K562 (cell line): ENCODE measurements around the gene ZNF354B.

Source experiments
- BACH1 ChIP-seq: fragments of 200-800 bp; sonication (Bioruptor generic); IDR thresholded peaks from 2 replicates; pipeline ENCODE4 v1.6.1; 2016; ENCODE audit warnings: missing genetic modification characterization, missing compliant biosample characterization
- CBX1 ChIP-seq: sonication (generic); IDR thresholded peaks from 2 replicates; pipeline ENCODE4 v1.6.1; 2016; ENCODE audit warnings: antibody characterized with exemption, low read depth, mild to moderate bottlenecking
- CBX8 ChIP-seq: fragments of 200-600 bp; sonication (generic); IDR thresholded peaks from 2 replicates; pipeline ENCODE4 v1.6.1; 2012; ENCODE audit warnings: borderline replicate concordance, mixed run types, low read depth, mild to moderate bottlenecking, moderate library complexity, mixed read lengths, low read length, control low read depth, inconsistent platforms; ENCODE audit not compliant: poor library complexity, severe bottlenecking; ENCODE audit errors: extremely low read depth
- CREB1 ChIP-seq, 2 experiments: sonication (generic) in 1 of 2; formaldehyde crosslinking in 1 of 2; IDR thresholded peaks; 2 replicates each; pipeline versions ENCODE4 v1.6.1 to v1.8.0; 2012 to 2022; ENCODE audit warnings: inconsistent platforms in 1 of 2, mild to moderate bottlenecking in 1 of 2, missing genetic modification reagents in 1 of 2, moderate library complexity in 1 of 2
- MAFK ChIP-seq: IDR thresholded peaks from 2 replicates; pipeline ENCODE4 v1.6.1; 2011; ENCODE audit warnings: low read length, improper control_type of control experiment
- MCM7 ChIP-seq, 2 experiments: fragments of 450-650 bp; IDR thresholded peaks; 2 replicates each; pipeline ENCODE4 v1.6.1; 2016 to 2018
- MYC ChIP-seq, 2 experiments: fragments of 250-450 bp in 1 of 2; sonication (Bioruptor Pico) in 1 of 2; IDR thresholded peaks; 2 replicates each; pipeline versions ENCODE4 v1.5.1 to v1.6.1; 2012 to 2021; ENCODE audit warnings: low read depth in 2 of 2, borderline replicate concordance in 1 of 2, improper control_type of control experiment in 1 of 2, low read length in 1 of 2, mild to moderate bottlenecking in 1 of 2, moderate library complexity in 1 of 2
- TCF7 ChIP-seq: sonication (generic); IDR thresholded peaks from 2 replicates; pipeline ENCODE4 v1.6.1; 2016; ENCODE audit warnings: antibody characterized with exemption, borderline replicate concordance
- TCF7L2 ChIP-seq: fragments of 150-350 bp; IDR thresholded peaks from 2 replicates; pipeline ENCODE4 v1.6.1; 2016; ENCODE audit warnings: low read depth, mild to moderate bottlenecking, low read length, moderate library complexity
- YY1 ChIP-seq, 3 experiments: IDR thresholded peaks; 2 replicates each; pipeline ENCODE4 v1.6.1; 2011; ENCODE audit warnings: low read length in 2 of 3, mild to moderate bottlenecking in 2 of 3, moderate library complexity in 2 of 3, borderline replicate concordance in 1 of 3, control low read depth in 1 of 3, low read depth in 1 of 3; ENCODE audit not compliant: insufficient read depth in 3 of 3, insufficient replicate concordance in 2 of 3, control insufficient read depth in 1 of 3, insufficient read length in 1 of 3; ENCODE audit errors: extremely low read depth in 1 of 3
- TF ChIP-seq, protein P1 (sequence below), 3 experiments: IDR thresholded peaks in 2 of 3; conservative IDR thresholded peaks in 1 of 3; 2 replicates each; pipeline ENCODE4 v1.5.1; 2011 to 2012; ENCODE audit warnings: low read length in 3 of 3, mild to moderate bottlenecking in 3 of 3, control low read depth in 2 of 3, improper control_type of control experiment in 1 of 3, inconsistent platforms in 1 of 3, low read depth in 1 of 3, mixed read lengths in 1 of 3, moderate library complexity in 1 of 3; ENCODE audit not compliant: insufficient read depth in 2 of 3
- TF ChIP-seq, protein P2 (sequence below): fragments of 450-650 bp; IDR thresholded peaks from 2 replicates; pipeline ENCODE4 v1.6.1; 2018; ENCODE audit not compliant: partially characterized antibody

DNA sequence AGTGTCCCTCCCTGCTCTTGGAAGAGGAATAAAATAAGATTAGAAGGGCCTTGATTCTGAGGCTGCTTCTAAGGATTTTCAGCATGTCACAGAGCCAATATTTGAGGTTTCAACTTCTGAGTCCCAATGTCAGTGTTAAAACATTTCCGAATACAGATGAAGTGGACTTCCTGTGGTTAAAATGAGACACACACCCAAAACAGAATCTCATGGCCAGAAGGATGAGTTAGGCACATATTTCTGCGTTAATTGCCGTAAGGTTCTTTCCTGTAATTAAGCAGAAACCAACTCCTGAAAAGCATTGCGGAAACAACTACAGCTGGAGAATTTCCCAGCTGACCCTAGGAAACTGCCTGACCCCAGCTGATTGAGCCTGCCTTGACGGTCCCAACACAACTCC is 10.4 kb upstream of the ZNF354B start:
- TF ChIP-seq CBX8 (no peak), MCM7 (IDR thresholded peaks at IDR 0.05) (no peak), BACH1 (tag) (no peak), TCF7L2 (no peak), CREB1 (IDR thresholded peaks at IDR 0.05) (no peak), CREB1 (CRISPR knock-in tag; IDR thresholded peaks at IDR 0.05) (no peak), TCF7 (no peak), MAFK (no peak), CBX1 (no peak), MYC (IDR thresholded peaks at IDR 0.05; ENCODE audit: low read depth, low read length) (no peak), MYC (CRISPR knock-in tag; IDR thresholded peaks at IDR 0.05; ENCODE audit: borderline replicate concordance, low read depth) (no peak), YY1 (IDR thresholded peaks at IDR 0.05; ENCODE audit: borderline replicate concordance in 1 of 3, control insufficient read depth in 1 of 3, extremely low read depth in 1 of 3, insufficient read depth in 3 of 3, insufficient read length in 1 of 3, insufficient replicate concordance in 2 of 3, low read depth in 1 of 3, low read length in 2 of 3) (no peak)
- TF ChIP-seq, protein P1, sequence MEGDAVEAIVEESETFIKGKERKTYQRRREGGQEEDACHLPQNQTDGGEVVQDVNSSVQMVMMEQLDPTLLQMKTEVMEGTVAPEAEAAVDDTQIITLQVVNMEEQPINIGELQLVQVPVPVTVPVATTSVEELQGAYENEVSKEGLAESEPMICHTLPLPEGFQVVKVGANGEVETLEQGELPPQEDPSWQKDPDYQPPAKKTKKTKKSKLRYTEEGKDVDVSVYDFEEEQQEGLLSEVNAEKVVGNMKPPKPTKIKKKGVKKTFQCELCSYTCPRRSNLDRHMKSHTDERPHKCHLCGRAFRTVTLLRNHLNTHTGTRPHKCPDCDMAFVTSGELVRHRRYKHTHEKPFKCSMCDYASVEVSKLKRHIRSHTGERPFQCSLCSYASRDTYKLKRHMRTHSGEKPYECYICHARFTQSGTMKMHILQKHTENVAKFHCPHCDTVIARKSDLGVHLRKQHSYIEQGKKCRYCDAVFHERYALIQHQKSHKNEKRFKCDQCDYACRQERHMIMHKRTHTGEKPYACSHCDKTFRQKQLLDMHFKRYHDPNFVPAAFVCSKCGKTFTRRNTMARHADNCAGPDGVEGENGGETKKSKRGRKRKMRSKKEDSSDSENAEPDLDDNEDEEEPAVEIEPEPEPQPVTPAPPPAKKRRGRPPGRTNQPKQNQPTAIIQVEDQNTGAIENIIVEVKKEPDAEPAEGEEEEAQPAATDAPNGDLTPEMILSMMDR (IDR thresholded peaks at IDR 0.05 in 2 of 3, conservative IDR thresholded peaks at IDR 0.05 in 1 of 3; ENCODE audit: insufficient read depth in 2 of 3, low read depth in 1 of 3, low read length in 3 of 3), result no peak
- TF ChIP-seq, protein P2, sequence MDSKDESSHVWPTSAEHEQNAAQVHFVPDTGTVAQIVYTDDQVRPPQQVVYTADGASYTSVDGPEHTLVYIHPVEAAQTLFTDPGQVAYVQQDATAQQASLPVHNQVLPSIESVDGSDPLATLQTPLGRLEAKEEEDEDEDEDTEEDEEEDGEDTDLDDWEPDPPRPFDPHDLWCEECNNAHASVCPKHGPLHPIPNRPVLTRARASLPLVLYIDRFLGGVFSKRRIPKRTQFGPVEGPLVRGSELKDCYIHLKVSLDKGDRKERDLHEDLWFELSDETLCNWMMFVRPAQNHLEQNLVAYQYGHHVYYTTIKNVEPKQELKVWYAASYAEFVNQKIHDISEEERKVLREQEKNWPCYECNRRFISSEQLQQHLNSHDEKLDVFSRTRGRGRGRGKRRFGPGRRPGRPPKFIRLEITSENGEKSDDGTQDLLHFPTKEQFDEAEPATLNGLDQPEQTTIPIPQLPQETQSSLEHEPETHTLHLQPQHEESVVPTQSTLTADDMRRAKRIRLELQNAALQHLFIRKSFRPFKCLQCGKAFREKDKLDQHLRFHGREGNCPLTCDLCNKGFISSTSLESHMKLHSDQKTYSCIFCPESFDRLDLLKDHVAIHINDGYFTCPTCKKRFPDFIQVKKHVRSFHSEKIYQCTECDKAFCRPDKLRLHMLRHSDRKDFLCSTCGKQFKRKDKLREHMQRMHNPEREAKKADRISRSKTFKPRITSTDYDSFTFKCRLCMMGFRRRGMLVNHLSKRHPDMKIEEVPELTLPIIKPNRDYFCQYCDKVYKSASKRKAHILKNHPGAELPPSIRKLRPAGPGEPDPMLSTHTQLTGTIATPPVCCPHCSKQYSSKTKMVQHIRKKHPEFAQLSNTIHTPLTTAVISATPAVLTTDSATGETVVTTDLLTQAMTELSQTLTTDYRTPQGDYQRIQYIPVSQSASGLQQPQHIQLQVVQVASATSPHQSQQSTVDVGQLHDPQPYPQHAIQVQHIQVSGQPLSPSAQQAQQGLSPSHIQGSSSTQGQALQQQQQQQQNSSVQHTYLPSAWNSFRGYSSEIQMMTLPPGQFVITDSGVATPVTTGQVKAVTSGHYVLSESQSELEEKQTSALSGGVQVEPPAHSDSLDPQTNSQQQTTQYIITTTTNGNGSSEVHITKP, result no peak
